Naive B cell (primary cell): ENCODE measurements around the gene CYP26B1. TPM values are rescaled to one million over a fixed set of nuclear protein-coding genes. Genes with fewer than 3 reads are reported as not detected.

Experiments
- ATAC-seq, 2 donors: fragments of 150-1000 bp; cut with Tn5 transposase; 2 replicates each; pipeline ENCODE4 v1.10.0; 2021; ENCODE audit warnings: low read depth in 2 of 2, mild to moderate bottlenecking in 2 of 2, moderate library complexity in 2 of 2
- DNase-seq: peaks from one replicate; pipeline ENCODE4 v3.0.0; 2022
- H3K27ac Mint-ChIP-seq, 6 donors: one replicate each; pipeline ENCODE4 v1.8.0; 2020 to 2022; ENCODE audit warnings: mild to moderate bottlenecking in 6 of 6, mixed read lengths in 6 of 6, moderate library complexity in 5 of 6, inconsistent platforms in 2 of 6
- H3K27me3 Mint-ChIP-seq, 3 donors: one replicate each; pipeline ENCODE4 v1.8.0; 2021 to 2022; ENCODE audit warnings: mixed read lengths in 3 of 3, mild to moderate bottlenecking in 1 of 3
- H3K36me3 Mint-ChIP-seq, 2 donors: one replicate each; pipeline ENCODE4 v1.8.0; 2020 to 2022; ENCODE audit warnings: mixed read lengths in 2 of 2, inconsistent platforms in 1 of 2, mild to moderate bottlenecking in 1 of 2
- H3K4me1 Mint-ChIP-seq, 3 donors: one replicate each; pipeline ENCODE4 v1.8.0; 2020 to 2022; ENCODE audit warnings: mixed read lengths in 3 of 3, inconsistent platforms in 1 of 3, mild to moderate bottlenecking in 1 of 3, moderate library complexity in 1 of 3
- H3K4me3 Mint-ChIP-seq, 8 donors: one replicate each; pipeline ENCODE4 v1.8.0; 2020 to 2022; ENCODE audit warnings: mild to moderate bottlenecking in 8 of 8, mixed read lengths in 8 of 8, moderate library complexity in 8 of 8, inconsistent platforms in 2 of 8
- H3K9me3 Mint-ChIP-seq, 7 donors: one replicate each; pipeline ENCODE4 v1.8.0; 2020 to 2022; ENCODE audit warnings: mixed read lengths in 7 of 7, mild to moderate bottlenecking in 5 of 7, inconsistent platforms in 2 of 7, moderate library complexity in 1 of 7
- polyA plus RNA-seq, 6 donors: library from polyadenylated mRNA; unstranded; fragments of 300-500 nt; fragmentation: Illumina TruSeq; gene quantifications; one replicate each; pipeline ENCODE4 v1.2.3, GENCODE V29; 2021; ENCODE audit warnings: low read depth in 6 of 6

The CYP26B1 gene
- polyA plus RNA-seq, 6 donors from 2014 or later, result not detected

GRCh38 chr2:72112981-72113846, 34.4 kb downstream of the CYP26B1 start:
- Mint-ChIP-seq H3K36me3 (no peaks in the 10 kb centered on the region), H3K9me3 (peaks cover 0 to 6% (median 1%) of the 10 kb centered on the region in 7 donors), H3K27ac (no peak overlapping the region), H3K4me3 (peak overlapping the region in 1 of 8 donors; percentile 37), H3K27me3 (peaks cover 0 to 12% (median 7%) of the 10 kb centered on the region in 3 donors), H3K4me1 (no peaks in the 10 kb centered on the region)
- no peak for DNase-seq
- no peak for ATAC-seq

GRCh38 chr2:72112401-72112800, 35.3 kb downstream of the CYP26B1 start:
- peaks cover 0 to 12% (median 7%) of the 10 kb centered on the region in 3 donors for H3K27me3 Mint-ChIP-seq
- H3K4me1 Mint-ChIP-seq, result no peaks in the 10 kb centered on the region
- DNase-seq, result no peak
- no peaks in the 10 kb centered on the region for H3K36me3 Mint-ChIP-seq
- H3K4me3 Mint-ChIP-seq, result peak overlapping the region in 1 of 8 donors; percentile 9
- H3K9me3 Mint-ChIP-seq, result peaks cover 0 to 6% (median 1%) of the 10 kb centered on the region in 7 donors
- ATAC-seq, result no peak
- H3K27ac Mint-ChIP-seq, result no peak overlapping the region

GRCh38 chr2:72111061-72111460, 36.6 kb downstream of the CYP26B1 start:
- DNase-seq (no peak), ATAC-seq (no peak)
- H3K4me1 Mint-ChIP-seq, result no peaks in the 10 kb centered on the region
- H3K27ac Mint-ChIP-seq, result no peak overlapping the region
- peaks cover 0 to 12% (median 7%) of the 10 kb centered on the region in 3 donors for H3K27me3 Mint-ChIP-seq
- peaks cover 0 to 6% (median 1%) of the 10 kb centered on the region in 7 donors for H3K9me3 Mint-ChIP-seq
- H3K4me3 Mint-ChIP-seq, result no peak overlapping the region
- H3K36me3 Mint-ChIP-seq, result no peaks in the 10 kb centered on the region

- no peak for ATAC-seq
- DNase-seq, result no peak
- Mint-ChIP-seq H3K27ac (no peak overlapping the region), H3K4me1 (no peaks in the 10 kb centered on the region), H3K9me3 (peaks cover 0 to 6% (median 1%) of the 10 kb centered on the region in 7 donors), H3K27me3 (peaks cover 0 to 10% (median 7%) of the 10 kb centered on the region in 3 donors), H3K4me3 (no peak overlapping the region), H3K36me3 (no peaks in the 10 kb centered on the region)
Measured at GRCh38 chr2:72109904-72110303, 37.8 kb downstream of the CYP26B1 start.

- H3K27ac Mint-ChIP-seq, result no peak overlapping the region
- peaks cover 0 to 10% (median 7%) of the 10 kb centered on the region in 3 donors for H3K27me3 Mint-ChIP-seq
Measured at GRCh38 chr2:72109291-72109690, 38.4 kb downstream of the CYP26B1 start.

GRCh38 chr2:72108121-72108520, 39.5 kb downstream of the CYP26B1 start:
- Mint-ChIP-seq H3K4me1 (no peaks in the 10 kb centered on the region), H3K9me3 (peaks cover 0 to 6% (median 1%) of the 10 kb centered on the region in 7 donors), H3K36me3 (no peaks in the 10 kb centered on the region), H3K27me3 (peaks cover 0 to 10% (median 7%) of the 10 kb centered on the region in 3 donors), H3K4me3 (no peak overlapping the region), H3K27ac (peak overlapping the region in 1 of 6 donors; percentile 12)
- ATAC-seq (no peak), DNase-seq (no peak)

More at GRCh38 chr2:72109291-72109690, 38.4 kb downstream of the CYP26B1 start:
- H3K4me3 Mint-ChIP-seq, result no peak overlapping the region
- H3K4me1 Mint-ChIP-seq, result no peaks in the 10 kb centered on the region
- ATAC-seq (no peak), DNase-seq (no peak)
- peaks cover 0 to 6% (median 1%) of the 10 kb centered on the region in 7 donors for H3K9me3 Mint-ChIP-seq
- no peaks in the 10 kb centered on the region for H3K36me3 Mint-ChIP-seq

- no peak for DNase-seq
- Mint-ChIP-seq H3K27me3 (peaks cover 0 to 10% (median 7%) of the 10 kb centered on the region in 3 donors), H3K9me3 (peaks cover 0 to 1% (median 0%) of the 10 kb centered on the region in 7 donors), H3K27ac (no peak overlapping the region), H3K36me3 (no peaks in the 10 kb centered on the region), H3K4me3 (no peak overlapping the region), H3K4me1 (no peaks in the 10 kb centered on the region)
- no peak for ATAC-seq
Measured at GRCh38 chr2:72106978-72107377, 40.7 kb downstream of the CYP26B1 start.

GRCh38 chr2:72104821-72105588, 42.7 kb downstream of the CYP26B1 start:
- ATAC-seq (no peak), DNase-seq (no peak)
- H3K27me3 Mint-ChIP-seq, result peaks cover 0 to 10% (median 3%) of the 10 kb centered on the region in 3 donors
- H3K4me3 Mint-ChIP-seq, result no peak overlapping the region
- H3K9me3 Mint-ChIP-seq, result no peaks in the 10 kb centered on the region
- no peaks in the 10 kb centered on the region for H3K36me3 Mint-ChIP-seq
- H3K4me1 Mint-ChIP-seq, result no peaks in the 10 kb centered on the region
- H3K27ac Mint-ChIP-seq, result no peak overlapping the region

GRCh38 chr2:72103690-72104089, 44.0 kb downstream of the CYP26B1 start:
- Mint-ChIP-seq H3K27me3 (peaks cover 0 to 7% (median 5%) of the 10 kb centered on the region in 3 donors), H3K4me3 (no peak overlapping the region), H3K36me3 (no peaks in the 10 kb centered on the region), H3K9me3 (no peaks in the 10 kb centered on the region), H3K4me1 (no peaks in the 10 kb centered on the region), H3K27ac (peak overlapping the region in 1 of 6 donors; percentile 78)
- ATAC-seq, result no peak
- DNase-seq, result no peak

GRCh38 chr2:72103161-72103560, 44.5 kb downstream of the CYP26B1 start:
- Mint-ChIP-seq H3K36me3 (no peaks in the 10 kb centered on the region), H3K4me3 (no peak overlapping the region), H3K4me1 (no peaks in the 10 kb centered on the region), H3K9me3 (no peaks in the 10 kb centered on the region), H3K27ac (no peak overlapping the region), H3K27me3 (peaks cover 0 to 7% (median 5%) of the 10 kb centered on the region in 3 donors)
- DNase-seq, result no peak
- ATAC-seq, result no peak

- Mint-ChIP-seq H3K27me3 (peaks cover 0 to 7% (median 0%) of the 10 kb centered on the region in 3 donors), H3K27ac (no peak overlapping the region), H3K36me3 (no peaks in the 10 kb centered on the region), H3K4me1 (peaks cover 0 to 1% (median 0%) of the 10 kb centered on the region in 3 donors), H3K4me3 (no peak overlapping the region), H3K9me3 (no peaks in the 10 kb centered on the region)
- ATAC-seq (no peak), DNase-seq (no peak)
Measured at GRCh38 chr2:72098935-72099334, 48.7 kb downstream of the CYP26B1 start.

- Mint-ChIP-seq H3K4me1 (peaks cover 0 to 3% (median 0%) of the 10 kb centered on the region in 3 donors), H3K27ac (no peak overlapping the region)
Measured at GRCh38 chr2:72097276-72097675, 50.4 kb downstream of the CYP26B1 start.

GRCh38 chr2:72096181-72096580, 51.5 kb downstream of the CYP26B1 start:
- H3K36me3 Mint-ChIP-seq, result no peaks in the 10 kb centered on the region
- DNase-seq, result no peak
- no peak overlapping the region for H3K27ac Mint-ChIP-seq
- peaks cover 0 to 2% (median 0%) of the 10 kb centered on the region in 7 donors for H3K9me3 Mint-ChIP-seq
- no peak overlapping the region for H3K4me3 Mint-ChIP-seq
- peaks cover 0 to 7% (median 0%) of the 10 kb centered on the region in 3 donors for H3K27me3 Mint-ChIP-seq
- no peak for ATAC-seq
- peaks cover 0 to 3% (median 0%) of the 10 kb centered on the region in 3 donors for H3K4me1 Mint-ChIP-seq

More at GRCh38 chr2:72097276-72097675, 50.4 kb downstream of the CYP26B1 start:
- Mint-ChIP-seq H3K9me3 (peaks cover 0 to 2% (median 0%) of the 10 kb centered on the region in 7 donors), H3K27me3 (peaks cover 0 to 7% (median 0%) of the 10 kb centered on the region in 3 donors), H3K36me3 (no peaks in the 10 kb centered on the region), H3K4me3 (no peak overlapping the region)
- ATAC-seq, result no peak
- DNase-seq, result no peak
